Fibroblast of lung (primary cell): ENCODE data around the gene CDC6.

Source experiments
- CTCF ChIP-seq, 2 donors: IDR thresholded peaks in 1 of 2; conservative IDR thresholded peaks in 1 of 2; 1 replicate in 1 of 2; 2 replicates in 1 of 2; pipeline ENCODE4 v1.5.1; 2011 to 2012; ENCODE audit warnings: low read length in 2 of 2, control low read depth in 1 of 2, inconsistent platforms in 1 of 2, low read depth in 1 of 2, mild to moderate bottlenecking in 1 of 2
- EZH2 ChIP-seq: IDR thresholded peaks from 2 replicates; pipeline ENCODE4 v1.5.1; 2012; ENCODE audit warnings: low read length, control low read depth, mild to moderate bottlenecking; ENCODE audit errors: missing control alignments

DNA sequence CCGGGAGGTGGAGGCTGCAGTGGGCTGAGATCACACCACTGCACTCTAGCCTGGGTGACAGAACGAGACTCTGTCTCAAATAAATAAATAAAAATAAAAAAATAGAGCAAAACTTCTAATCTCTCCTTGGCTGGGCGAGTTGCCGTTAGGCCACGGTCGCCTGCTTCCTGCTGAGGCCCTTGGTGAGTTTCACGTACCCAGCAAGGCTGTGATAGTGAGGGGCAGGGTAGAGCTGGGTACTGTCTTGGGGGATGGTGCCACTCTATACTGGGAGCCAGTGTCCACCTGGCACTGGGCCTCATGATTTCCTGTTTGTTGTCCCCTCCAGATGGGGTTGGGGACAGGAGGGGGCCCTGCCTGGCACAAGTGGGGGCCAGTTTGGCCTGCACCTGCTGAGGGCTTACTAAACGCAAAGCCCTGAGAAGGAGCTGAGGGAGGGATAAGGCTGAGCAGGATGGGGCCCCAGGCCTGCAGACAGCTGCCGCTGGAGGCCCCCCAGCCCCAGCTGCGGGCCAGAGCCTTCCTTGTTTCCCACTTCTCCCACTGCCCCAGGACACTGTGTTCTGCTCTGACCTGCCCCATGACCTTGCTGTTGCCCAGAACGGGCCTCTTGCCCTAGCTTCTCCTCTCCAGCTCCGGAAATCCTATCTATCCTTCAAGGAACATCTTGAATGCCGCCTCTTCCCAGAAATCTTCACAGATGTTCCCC is 51.4 kb downstream of the CDC6 start:
- TF ChIP-seq CTCF (conservative IDR thresholded peaks at IDR 0.05 in 1 of 2, IDR thresholded peaks at IDR 0.05 in 1 of 2; ENCODE audit: low read depth in 1 of 2, low read length in 2 of 2) (no peak), EZH2 (no peak)
